Fibroblast of the conjunctiva (primary cell): Measurements from ENCODE around the gene SLC6A1.

Source experiments
- DNase-seq: peaks from one replicate; pipeline ENCODE4 v3.0.0-alpha.2; 2010; ENCODE audit warnings: low read depth

The SLC6A1 gene

GRCh38 chr3:10992017-10992942, at the start of gene SLC6A1:
Gene SLC6A1, plus strand, starts transcription at chr3:10992748. Its CDS starts 24,464 bp downstream, at chr3:11017212.
- DNase-seq = no peak

GRCh38 chr3:10944866-10945265, 47.7 kb upstream of the SLC6A1 start:
- DNase-seq = no peak

- peak; percentile 8 for DNase-seq
Measured at GRCh38 chr3:10945683-10946287, 46.8 kb upstream of the SLC6A1 start.

DNA sequence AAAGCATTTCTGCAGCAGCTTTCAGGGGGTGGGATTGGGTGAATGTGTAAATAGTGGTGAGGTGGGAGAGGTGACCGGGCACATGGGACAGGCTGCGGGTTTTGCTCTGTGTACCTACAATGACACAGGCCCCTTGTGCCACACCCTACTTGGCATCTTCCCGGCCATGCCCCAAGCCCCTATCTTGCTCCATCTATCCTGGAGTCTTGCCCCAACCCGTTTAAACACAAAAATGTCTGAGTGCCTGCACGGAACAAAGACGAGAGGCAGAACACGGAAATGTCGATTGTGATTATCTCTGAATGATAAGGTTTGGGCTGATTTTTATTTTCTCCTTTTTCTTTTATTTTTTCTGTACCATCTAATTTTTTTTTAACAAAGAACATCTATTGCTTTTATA, 46.0 kb upstream of the SLC6A1 start:
- DNase-seq = no peak

- DNase-seq = no peak
Measured at GRCh38 chr3:10948326-10948725, 44.2 kb upstream of the SLC6A1 start.

GRCh38 chr3:10949197-10949596, 43.4 kb upstream of the SLC6A1 start:
- no peak for DNase-seq

GRCh38 chr3:10950476-10951294, 41.9 kb upstream of the SLC6A1 start:
- peak; percentile 24 for DNase-seq

GRCh38 chr3:10951295-10951926, 41.1 kb upstream of the SLC6A1 start:
- DNase-seq = no peak

- DNase-seq = no peak
Measured at GRCh38 chr3:10952525-10952924, 40.0 kb upstream of the SLC6A1 start.

GRCh38 chr3:10954740-10955139, 37.8 kb upstream of the SLC6A1 start:
- DNase-seq = no peak

- DNase-seq = no peak
Measured at GRCh38 chr3:10955711-10956453, 36.7 kb upstream of the SLC6A1 start.

GRCh38 chr3:10956531-10956930, 36.0 kb upstream of the SLC6A1 start:
- no peak for DNase-seq

GRCh38 chr3:10956986-10957385, 35.6 kb upstream of the SLC6A1 start:
- DNase-seq = no peak

- DNase-seq = no peak
Measured at GRCh38 chr3:10957976-10958749, 34.4 kb upstream of the SLC6A1 start.

DNA sequence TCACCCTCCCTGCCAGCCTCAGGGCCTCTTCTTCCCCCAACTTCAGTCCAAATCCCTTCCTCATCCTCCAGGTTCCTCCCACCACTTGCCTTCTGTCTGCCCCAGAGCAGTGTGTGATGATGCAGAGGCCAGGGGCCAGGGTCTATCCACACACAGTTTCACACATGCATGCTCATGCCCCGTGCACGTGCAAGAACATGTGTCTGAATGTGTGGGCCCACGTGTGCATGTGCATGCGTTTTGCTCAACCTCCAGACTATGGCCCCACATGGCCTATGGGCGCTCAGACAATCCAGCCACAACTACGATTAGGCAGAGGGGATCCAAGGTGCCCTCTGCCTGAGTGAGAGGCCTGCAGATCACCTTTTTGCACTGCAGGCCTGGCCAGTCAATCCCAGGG, 32.3 kb upstream of the SLC6A1 start:
- no peak for DNase-seq

DNA sequence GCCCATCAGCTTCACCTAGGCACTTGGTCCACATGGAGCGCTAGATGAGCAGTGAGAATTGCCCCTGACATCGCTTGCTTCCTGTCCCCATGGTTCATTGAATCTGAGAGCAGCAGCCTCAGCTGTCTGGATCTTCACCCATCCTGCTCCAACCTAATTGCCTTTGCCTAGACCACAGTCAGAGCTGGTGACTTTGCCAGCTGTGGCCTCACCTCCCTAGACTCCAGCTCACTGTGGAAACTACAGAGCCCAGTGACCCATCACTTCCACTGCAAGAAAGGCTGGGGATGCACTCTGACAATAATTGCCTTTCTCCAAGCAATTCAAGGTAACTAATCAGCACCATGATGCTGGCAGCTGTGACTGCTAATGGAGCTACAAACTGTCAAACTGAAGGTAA, 30.6 kb upstream of the SLC6A1 start:
- no peak for DNase-seq

- no peak for DNase-seq
Measured at GRCh38 chr3:10962481-10963036, 30.0 kb upstream of the SLC6A1 start.

GRCh38 chr3:10964537-10965167, 27.9 kb upstream of the SLC6A1 start:
- DNase-seq = no peak

DNA sequence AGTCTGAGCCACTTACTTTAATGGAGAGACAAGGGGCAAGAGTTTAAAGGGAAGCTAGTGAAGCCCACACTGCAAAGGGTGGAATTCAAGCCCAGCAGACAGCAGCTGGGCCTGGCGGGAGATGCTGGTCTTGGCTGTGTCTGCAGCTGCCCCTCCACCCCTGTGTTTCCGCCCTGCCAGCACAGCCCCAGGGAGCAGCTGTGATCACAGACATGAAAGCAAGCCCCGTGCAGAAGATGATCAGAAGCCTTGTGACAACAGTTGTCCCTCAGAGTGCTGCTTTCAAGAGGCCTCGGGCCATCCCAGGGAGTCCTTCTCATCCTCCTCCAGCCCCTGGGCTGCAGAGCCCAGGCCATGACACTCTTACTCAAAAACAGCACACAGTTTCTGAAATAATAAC, 24.1 kb upstream of the SLC6A1 start:
- no peak for DNase-seq
